ENCODE results near the gene SLC66A1. TPM values are rescaled to one million over a fixed set of nuclear protein-coding genes. Genes with fewer than 3 reads are reported as not detected.

The SLC66A1 gene
- total RNA-seq, 4 donors from 2014 or later, result 10.5 to 14.0 (median 12.5) TPM

DNA sequence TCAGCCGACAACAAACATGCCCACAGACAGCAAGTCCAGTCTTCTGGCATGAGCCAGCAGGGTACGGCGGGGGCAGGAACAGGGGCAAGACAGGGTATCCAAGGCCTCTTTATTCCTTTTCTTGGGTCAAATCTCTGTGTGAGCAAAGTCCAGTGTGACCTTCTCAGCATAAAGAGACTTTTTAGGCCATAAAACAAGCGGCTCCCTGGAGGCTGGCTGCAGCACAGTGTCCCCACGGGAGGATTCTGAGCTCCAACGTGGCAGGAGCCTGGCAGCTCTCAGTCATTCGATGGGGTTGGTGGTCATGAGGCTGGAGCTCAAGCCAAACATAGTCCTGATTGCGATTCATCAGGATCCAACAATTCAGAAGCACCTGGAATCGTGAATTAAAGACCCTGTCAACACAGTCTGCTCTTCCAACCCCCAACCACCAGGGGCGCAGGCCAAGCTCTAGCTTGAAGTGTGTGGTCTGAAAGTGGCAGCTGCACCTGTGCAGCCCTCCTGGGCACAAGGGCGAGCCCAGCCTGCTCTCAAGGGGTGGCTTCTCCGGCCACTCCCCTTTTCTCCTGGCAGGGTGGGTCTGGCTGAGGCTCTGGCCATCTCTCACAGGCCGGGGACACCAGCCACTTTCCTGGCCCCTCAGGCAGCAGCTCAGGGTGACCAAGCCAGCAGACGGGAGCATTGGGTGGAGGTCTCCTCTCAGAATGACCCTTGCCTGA, 62.1 kb downstream of the SLC66A1 start:
- Histone ChIP-seq H3K27ac (peak overlapping the region; percentile 75), H3K9me3 (no peaks in the 10 kb centered on the region), H3K4me3 (no peak overlapping the region), H3K4me1 (peaks cover 50% of the 10 kb centered on the region), H3K36me3 (peaks cover 64% of the 10 kb centered on the region), H3K27me3 (no peaks in the 10 kb centered on the region)
- TF ChIP-seq, protein P1, sequence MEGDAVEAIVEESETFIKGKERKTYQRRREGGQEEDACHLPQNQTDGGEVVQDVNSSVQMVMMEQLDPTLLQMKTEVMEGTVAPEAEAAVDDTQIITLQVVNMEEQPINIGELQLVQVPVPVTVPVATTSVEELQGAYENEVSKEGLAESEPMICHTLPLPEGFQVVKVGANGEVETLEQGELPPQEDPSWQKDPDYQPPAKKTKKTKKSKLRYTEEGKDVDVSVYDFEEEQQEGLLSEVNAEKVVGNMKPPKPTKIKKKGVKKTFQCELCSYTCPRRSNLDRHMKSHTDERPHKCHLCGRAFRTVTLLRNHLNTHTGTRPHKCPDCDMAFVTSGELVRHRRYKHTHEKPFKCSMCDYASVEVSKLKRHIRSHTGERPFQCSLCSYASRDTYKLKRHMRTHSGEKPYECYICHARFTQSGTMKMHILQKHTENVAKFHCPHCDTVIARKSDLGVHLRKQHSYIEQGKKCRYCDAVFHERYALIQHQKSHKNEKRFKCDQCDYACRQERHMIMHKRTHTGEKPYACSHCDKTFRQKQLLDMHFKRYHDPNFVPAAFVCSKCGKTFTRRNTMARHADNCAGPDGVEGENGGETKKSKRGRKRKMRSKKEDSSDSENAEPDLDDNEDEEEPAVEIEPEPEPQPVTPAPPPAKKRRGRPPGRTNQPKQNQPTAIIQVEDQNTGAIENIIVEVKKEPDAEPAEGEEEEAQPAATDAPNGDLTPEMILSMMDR (IDR thresholded peaks at IDR 0.05), result no peak
- TF ChIP-seq POLR2AphosphoS5 (IDR thresholded peaks at IDR 0.05) (no peak), EP300 (IDR thresholded peaks at IDR 0.05) (no peak)
- DNase-seq (ENCODE audit: low spot score in 2 of 2), result no peak
- WGBS, result 83% methylated on average over 10 of the region's 14 CpGs

DNA sequence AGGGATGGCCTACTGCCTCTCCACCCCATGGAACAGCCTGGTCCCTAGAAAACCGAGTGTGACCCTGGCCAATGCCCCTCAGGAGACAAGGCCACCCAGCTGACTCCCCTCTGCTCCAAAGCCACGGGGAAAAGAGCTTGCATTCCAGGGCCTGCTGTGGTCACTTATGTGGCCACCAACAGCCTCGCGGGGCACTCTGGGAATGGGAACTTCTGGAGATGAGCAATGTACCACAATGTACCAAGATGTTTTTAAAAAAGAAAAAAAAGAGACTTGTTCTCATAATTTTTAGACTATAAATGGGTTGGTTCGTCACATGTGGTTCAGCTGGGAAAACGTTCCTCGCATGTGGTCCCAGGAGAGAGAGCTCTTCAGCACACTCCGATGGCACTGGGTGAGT, 62.8 kb downstream of the SLC66A1 start:
- peak overlapping the region; percentile 75 for H3K27ac ChIP-seq

DNA sequence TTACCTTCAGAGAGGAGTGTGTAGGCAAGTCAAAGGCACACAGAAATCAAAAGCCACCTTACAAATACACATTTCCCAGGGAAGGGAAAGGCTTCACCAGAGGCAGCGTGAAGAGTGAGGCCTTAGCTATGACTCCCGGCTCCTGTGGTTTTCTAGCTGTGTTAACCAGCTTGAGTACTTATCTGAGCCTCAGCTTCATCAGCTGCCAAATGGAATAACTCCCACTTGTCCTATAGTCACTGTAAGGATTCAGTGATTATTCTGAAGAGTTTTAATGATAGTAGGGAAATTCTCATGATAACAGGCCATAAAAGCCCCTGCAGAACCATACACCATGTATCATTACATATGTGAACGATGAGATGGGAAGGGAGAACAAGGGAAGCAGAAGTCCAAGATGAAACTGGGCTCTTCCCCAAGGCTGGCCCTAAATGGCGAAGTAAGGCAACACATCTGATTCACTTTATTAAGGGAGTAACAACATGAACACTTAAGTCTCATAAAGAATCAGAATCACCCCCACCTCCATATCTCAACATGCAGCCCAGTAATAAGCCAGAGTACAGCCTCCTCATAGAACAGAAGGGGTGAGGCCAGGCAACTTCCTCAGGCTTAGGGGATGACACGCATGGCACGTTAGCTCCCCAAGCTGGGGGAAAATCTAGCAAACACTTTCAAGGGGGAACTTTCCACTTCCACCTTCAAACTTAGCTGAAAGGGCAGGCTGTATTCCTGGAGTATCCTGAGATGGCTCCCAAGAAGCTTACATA, 63.7 kb downstream of the SLC66A1 start:
- Histone ChIP-seq H3K9me3 (no peaks in the 10 kb centered on the region), H3K36me3 (peaks cover 79% of the 10 kb centered on the region), H3K27me3 (no peaks in the 10 kb centered on the region), H3K4me3 (no peak overlapping the region), H3K27ac (peak overlapping the region; percentile 75), H3K4me1 (peaks cover 35% of the 10 kb centered on the region)
- no peak for DNase-seq (ENCODE audit: low spot score in 2 of 2)
- TF ChIP-seq, protein P1 (IDR thresholded peaks at IDR 0.05), result no peak
- TF ChIP-seq POLR2A (IDR thresholded peaks at IDR 0.05) (no peak), EP300 (IDR thresholded peaks at IDR 0.05) (no peak), POLR2AphosphoS5 (IDR thresholded peaks at IDR 0.05) (no peak)
- WGBS, result 76% methylated on average over 6 of the region's 6 CpGs

More for the DNA sequence above, 62.8 kb downstream of the SLC66A1 start:
- no peak for DNase-seq (ENCODE audit: low spot score in 2 of 2)
- Histone ChIP-seq H3K36me3 (peaks cover 70% of the 10 kb centered on the region), H3K4me3 (no peak overlapping the region), H3K4me1 (peaks cover 43% of the 10 kb centered on the region), H3K27me3 (no peaks in the 10 kb centered on the region), H3K9me3 (no peaks in the 10 kb centered on the region)
- 60% methylated on average over 8 of the region's 8 CpGs for WGBS
- no peak for TF ChIP-seq POLR2AphosphoS5 (IDR thresholded peaks at IDR 0.05)

DNA sequence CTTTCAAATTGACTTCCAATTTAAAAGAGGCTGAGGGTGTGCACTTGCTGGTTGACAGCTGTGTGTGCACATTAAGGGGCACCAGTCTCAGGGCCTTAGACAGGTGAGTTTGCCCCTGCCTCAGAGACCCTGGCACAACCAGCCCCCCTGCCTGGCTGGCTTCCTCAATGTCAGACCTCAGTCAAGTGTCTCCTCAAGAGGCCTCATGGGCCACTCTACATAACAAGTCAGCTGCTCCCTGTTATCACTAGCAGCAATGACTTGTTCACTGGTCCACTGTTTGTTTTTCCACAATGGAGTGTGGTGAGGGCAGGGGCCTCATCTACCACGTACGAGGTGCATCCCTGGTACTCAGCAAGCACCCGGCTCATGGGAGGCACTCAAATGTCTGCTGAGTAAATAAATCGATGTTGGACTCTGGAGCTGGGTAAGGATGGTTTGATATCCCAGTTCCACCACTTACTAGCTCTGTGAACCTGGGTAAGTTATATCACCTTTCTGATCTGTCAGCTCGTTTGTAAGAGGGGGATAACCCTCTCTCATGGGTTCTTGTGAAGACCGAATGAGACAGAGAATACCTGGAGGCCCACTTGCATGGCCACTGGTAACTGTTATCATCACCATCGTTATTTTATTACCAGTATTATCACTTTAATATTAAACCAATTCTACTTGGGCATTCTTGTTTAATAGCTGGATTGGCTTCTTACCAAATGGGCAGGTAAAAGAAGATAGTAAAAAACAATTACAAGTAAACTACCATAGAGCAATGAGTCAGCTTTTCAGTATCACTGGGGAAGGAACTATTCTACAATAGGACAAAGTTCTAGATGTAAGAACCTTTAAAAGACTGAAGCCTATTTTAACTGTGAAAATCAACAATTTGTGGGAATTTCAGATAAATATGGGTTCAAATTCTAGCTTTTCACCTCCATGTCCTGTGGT, 64.6 kb downstream of the SLC66A1 start:
- Histone ChIP-seq H3K27ac (no peak overlapping the region), H3K9me3 (no peaks in the 10 kb centered on the region), H3K4me3 (no peak overlapping the region), H3K4me1 (peaks cover 30% of the 10 kb centered on the region), H3K27me3 (no peaks in the 10 kb centered on the region), H3K36me3 (peaks cover 81% of the 10 kb centered on the region)
- TF ChIP-seq EP300 (IDR thresholded peaks at IDR 0.05) (no peak), POLR2A (IDR thresholded peaks at IDR 0.05) (no peak), POLR2AphosphoS5 (IDR thresholded peaks at IDR 0.05) (no peak)
- TF ChIP-seq, protein P1 (IDR thresholded peaks at IDR 0.05), result no peak
- no peak for DNase-seq (ENCODE audit: low spot score in 2 of 2)
- WGBS, result 97% methylated on average over 7 of the region's 7 CpGs

DNA sequence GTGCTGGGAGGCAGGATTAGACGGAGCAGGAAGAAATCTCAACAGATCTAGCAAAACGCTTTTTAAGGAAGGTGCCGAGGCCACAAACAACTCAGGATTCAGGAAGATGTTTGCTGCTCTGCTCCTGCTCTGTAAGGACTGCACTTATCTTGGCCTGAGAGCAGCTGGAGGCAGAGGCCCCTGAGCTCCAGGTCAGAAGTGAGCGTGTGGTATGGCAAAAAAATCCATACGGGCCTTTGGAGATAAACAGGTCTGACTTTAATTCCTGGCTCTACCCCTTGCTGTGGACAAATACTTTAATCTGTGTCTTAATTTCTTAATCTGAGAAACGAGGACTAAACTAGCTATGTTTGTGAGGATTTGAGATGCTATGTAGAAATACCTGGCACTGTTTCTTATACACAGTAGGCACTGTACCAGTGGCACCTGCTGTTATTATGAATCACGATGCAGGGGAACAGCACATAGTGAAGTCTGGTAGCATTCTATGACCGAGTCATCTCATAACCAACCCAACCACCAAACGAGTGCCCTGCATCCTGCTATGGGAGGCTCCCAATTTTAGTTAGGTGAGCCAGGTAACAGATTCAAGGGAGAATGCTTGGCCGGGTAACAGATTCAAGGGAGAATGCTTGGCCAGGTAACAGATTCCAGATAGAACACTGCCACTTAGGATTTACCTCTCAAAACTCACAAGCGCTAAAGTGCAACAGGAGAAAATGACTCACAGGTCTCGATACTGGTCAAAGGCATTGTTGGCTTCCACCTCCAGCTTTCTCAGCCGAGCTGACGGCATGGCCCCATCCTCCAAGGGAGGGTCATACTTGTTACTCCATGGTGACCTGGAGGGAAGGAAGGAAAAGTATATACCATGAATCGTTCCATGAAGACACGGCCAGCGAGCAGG, 65.9 kb downstream of the SLC66A1 start:
- WGBS, result 87% methylated on average over 17 of the region's 17 CpGs
- H3K27me3 ChIP-seq, result no peaks in the 10 kb centered on the region
- no peak overlapping the region for H3K4me3 ChIP-seq
- DNase-seq (ENCODE audit: low spot score in 2 of 2), result no peak
- no peak for TF ChIP-seq POLR2A (IDR thresholded peaks at IDR 0.05)
- no peak for TF ChIP-seq EP300 (IDR thresholded peaks at IDR 0.05)
- TF ChIP-seq, protein P1 (IDR thresholded peaks at IDR 0.05), result no peak
- TF ChIP-seq POLR2AphosphoS5 (IDR thresholded peaks at IDR 0.05), result no peak
- peaks cover 87% of the 10 kb centered on the region for H3K36me3 ChIP-seq
- H3K4me1 ChIP-seq, result peaks cover 18% of the 10 kb centered on the region
- H3K27ac ChIP-seq, result no peak overlapping the region
- H3K9me3 ChIP-seq, result no peaks in the 10 kb centered on the region

All from suprapubic skin (tissue), 4 donors.